GM18517 (cell line): ENCODE data around the gene ATG4B.
A peak's percentile ranks its signal among the peaks of the same experiment; 100 is the strongest.

ENCODE experiments used
- ATAC-seq: cut with Tn5 transposase; IDR thresholded peaks from one replicate; pipeline ENCODE4 v1.9.1; 2021; ENCODE audit warnings: mild to moderate bottlenecking, moderate library complexity; ENCODE audit not compliant: unreplicated experiment

Gene ATG4B

GRCh38 chr2:241680827-241681599 lies 43.5 kb downstream of the ATG4B start:
- ATAC-seq: no peak

GRCh38 chr2:241686324-241686649 lies 48.8 kb downstream of the ATG4B start:
- no peak for ATAC-seq

- peak; percentile 84 for ATAC-seq
Measured at GRCh38 chr2:241686650-241687425, 49.3 kb downstream of the ATG4B start, which contains the start of gene DTYMK. DTYMK (minus strand) TSS chr2:241686815; CDS start chr2:241686783, 32 bp downstream.

GRCh38 chr2:241689306-241689705 lies 51.8 kb downstream of the ATG4B start:
- ATAC-seq: no peak

GRCh38 chr2:241690202-241690717 lies 52.8 kb downstream of the ATG4B start:
- ATAC-seq: no peak

GRCh38 chr2:241692448-241692847 lies 55.0 kb downstream of the ATG4B start:
- no peak for ATAC-seq

- no peak for ATAC-seq
Measured at GRCh38 chr2:241695651-241696050, 58.2 kb downstream of the ATG4B start.

GRCh38 chr2:241701149-241701398 lies 63.6 kb downstream of the ATG4B start:
- ATAC-seq: no peak

GRCh38 chr2:241701399-241702154 lies 64.1 kb downstream of the ATG4B start, which contains the start of gene ING5:
ING5 (plus strand) TSS chr2:241702039; CDS start chr2:241702066, 27 bp downstream.
- peak; percentile 53 for ATAC-seq

- ATAC-seq: peak; percentile 71
Measured at GRCh38 chr2:241702155-241703031, 64.9 kb downstream of the ATG4B start.

- peak; percentile 0 for ATAC-seq
Measured at GRCh38 chr2:241703032-241703604, 65.6 kb downstream of the ATG4B start.

GRCh38 chr2:241706537-241706936 lies 69.0 kb downstream of the ATG4B start:
- ATAC-seq: no peak

GRCh38 chr2:241708879-241709278 lies 71.4 kb downstream of the ATG4B start:
- no peak for ATAC-seq

- ATAC-seq: no peak
Measured at GRCh38 chr2:241719093-241719492, 81.6 kb downstream of the ATG4B start.

GRCh38 chr2:241720099-241720498 lies 82.6 kb downstream of the ATG4B start:
- ATAC-seq: no peak

- no peak for ATAC-seq
Measured at GRCh38 chr2:241720560-241720959, 83.1 kb downstream of the ATG4B start.

- ATAC-seq: no peak
Measured at GRCh38 chr2:241721852-241722251, 84.4 kb downstream of the ATG4B start.

GRCh38 chr2:241722896-241723454 lies 85.5 kb downstream of the ATG4B start:
- no peak for ATAC-seq
